ENCODE data around the gene CYSTM1.

CYSTM1 gene

DNA sequence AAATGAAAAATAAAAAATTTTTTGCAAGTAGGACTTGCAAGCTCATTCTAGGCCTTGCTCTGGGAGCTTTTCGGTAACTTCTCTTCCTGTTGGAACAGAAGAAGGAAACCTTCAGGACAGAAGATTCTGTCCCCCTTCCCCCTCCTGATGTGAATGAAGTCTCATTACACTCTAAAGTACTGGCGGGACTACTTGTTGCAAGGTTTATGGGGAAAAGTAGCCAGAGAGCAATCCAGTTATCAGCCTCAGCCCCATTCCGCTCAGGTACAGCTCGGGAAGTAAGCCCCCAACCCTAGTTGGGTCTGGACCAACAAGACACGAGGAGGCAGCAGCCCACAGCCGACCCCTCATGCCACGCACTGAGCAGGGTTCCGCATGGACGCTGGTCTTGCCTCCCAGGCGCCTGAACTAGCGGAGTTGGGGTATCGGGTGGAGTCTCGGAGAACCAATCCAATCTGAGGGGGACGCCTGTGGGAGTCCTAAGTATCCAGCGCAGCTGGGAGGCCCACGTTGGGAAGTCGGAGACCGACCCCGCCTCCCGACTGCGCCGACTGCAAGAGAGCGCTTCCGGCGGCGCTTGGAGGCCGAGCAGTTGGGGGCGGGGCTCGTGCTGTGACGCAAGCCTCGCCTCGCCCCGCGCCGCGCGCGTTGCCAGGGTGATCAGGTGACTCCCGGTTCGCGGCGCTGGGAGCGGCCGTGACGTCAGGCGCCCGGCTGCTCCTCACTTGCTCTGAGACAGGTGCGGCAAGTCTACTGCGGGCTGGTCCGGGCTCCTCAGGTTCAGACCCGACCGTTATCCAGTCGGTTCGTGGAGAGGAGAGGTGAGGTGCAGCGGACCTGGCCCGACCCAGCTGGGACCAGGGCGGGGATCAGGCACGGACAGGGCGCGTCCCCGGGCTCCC, at the start of gene CYSTM1:
Gene CYSTM1, plus strand, starts transcription at position 724 of the 902 bp plus-strand sequence. CDS start 19,278 bp downstream, outside the sequence.
- DNase-seq (ENCODE audit: low read depth in 3 of 3, low spot score in 1 of 3), result peak; percentile 83 to 92 (median 91)

DNA sequence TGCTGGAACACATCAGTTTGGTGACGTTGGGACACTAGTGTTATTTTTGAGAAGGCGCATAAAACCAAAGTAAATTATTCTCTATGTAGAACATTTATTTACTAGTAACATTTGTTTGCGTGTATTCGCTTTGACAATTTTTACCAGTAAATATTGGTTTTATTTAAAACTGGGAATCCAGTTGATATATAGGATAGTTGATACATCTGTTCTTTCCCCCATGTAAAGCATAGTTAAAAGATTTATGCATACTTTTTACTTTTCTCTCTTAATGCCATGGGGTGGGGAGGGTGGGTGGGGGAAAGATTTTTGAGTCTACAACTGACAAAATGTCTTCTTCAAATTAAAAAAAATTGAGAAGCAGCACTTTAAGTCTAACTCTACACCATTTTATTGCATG, 49.4 kb upstream of the CYSTM1 start, which contains the start of gene IGIP:
Gene IGIP, plus strand, starts transcription at position 301 of the 400 bp plus-strand sequence. CDS start 2,540 bp downstream, outside the sequence.
- DNase-seq (ENCODE audit: low read depth in 3 of 3, low spot score in 1 of 3), result no peak

GRCh38 chr5:140126315-140127012, 48.5 kb upstream of the CYSTM1 start:
- no peak for DNase-seq (ENCODE audit: low read depth in 3 of 3, low spot score in 1 of 3)

GRCh38 chr5:140128376-140128775, 46.6 kb upstream of the CYSTM1 start:
- no peak for DNase-seq (ENCODE audit: low read depth in 3 of 3, low spot score in 1 of 3)

DNA sequence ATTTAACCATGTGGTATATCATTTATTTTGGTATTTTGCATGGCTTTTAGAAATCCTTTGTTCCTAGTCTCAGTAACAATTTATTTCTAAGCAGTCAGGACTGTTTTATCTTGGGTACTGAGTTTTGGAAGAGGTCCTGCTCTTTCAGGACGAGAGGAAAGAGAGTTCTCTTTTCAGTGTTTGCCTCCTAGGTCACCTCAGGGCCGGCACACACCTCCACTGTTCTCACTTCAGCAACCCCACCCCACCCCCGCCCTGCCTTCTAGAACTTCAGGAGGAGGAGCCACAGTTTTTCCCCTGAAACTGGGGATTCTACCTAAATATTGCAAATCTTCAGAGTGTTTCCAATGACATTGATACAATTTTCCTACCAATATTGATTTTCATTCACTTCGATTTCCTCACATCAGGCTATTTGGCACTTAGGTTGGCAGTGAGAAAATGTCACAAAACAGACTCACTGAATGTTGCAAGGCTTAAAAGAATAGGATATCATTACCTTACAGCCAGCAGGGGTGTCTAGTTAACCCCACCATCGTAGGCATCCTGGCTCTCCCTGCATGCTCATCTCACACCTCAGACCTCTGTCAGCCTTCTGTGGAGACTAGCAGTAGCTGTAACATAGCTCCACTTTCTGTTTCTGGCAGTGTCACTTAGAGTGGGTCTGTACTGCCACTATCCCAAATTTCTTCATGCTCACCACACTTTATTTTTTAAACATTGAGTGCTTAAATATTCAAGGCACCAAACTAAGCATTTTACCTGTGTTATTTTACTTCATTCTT, 43.8 kb upstream of the CYSTM1 start:
- DNase-seq (ENCODE audit: low read depth in 3 of 3, low spot score in 1 of 3), result no peak

- no peak for DNase-seq (ENCODE audit: low read depth in 3 of 3, low spot score in 1 of 3)
These were observed 43.0 kb upstream of the CYSTM1 start for GRCh38 chr5:140131967-140132409.

GRCh38 chr5:140133514-140134167, 41.3 kb upstream of the CYSTM1 start:
- no peak for DNase-seq (ENCODE audit: low read depth in 3 of 3, low spot score in 1 of 3)

DNA sequence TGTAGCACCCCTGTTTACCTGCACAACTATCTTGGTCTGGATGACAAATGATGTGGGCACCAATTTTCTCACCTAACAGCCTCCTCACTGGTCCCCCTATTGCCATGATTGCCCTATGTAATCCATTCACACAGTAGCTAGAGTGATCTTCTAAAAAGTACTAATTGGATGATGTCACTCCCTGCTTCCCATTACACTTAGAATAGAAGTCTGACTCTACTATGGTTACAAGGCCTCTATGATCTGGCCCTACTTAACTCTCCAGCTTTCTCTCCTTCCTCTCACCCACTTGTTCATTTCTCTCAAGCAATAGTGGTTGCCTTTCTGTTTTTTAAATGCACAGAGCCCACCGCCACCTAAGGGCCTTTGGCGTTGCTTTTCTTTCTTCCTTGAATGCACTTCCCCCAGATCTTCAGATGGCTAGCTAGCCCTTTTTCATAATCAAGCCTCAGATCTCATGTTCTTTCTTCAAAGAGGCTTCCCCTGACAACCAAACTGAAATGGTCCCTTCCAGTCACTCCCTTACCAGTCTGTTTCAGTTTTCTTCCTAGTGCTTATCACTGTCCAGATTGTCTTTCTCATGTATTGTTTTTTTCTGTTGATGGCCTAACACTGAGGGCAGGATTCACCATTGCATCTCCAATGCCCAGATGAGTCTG, 40.6 kb upstream of the CYSTM1 start:
- no peak for DNase-seq (ENCODE audit: low read depth in 3 of 3, low spot score in 1 of 3)

DNA sequence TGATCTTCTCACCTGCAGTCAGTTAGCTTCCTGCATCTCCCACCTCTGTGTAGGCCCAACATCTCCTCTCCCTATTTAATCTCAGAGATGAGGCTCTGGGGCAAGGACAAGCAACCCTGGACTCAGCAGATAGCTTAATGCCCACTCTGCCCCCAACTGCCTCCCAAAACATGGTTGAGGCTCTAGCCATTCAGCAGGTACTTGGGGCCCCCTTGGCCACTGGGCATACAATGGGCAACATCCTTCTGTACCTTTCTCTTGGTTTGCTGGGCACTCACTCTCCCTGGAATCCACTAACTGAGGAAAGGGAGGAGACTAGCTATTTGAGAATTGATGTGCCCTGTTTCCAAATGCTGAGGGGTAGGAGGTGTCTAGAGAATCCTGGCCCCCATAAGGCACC, 39.9 kb upstream of the CYSTM1 start:
- no peak for DNase-seq (ENCODE audit: low read depth in 3 of 3, low spot score in 1 of 3)

- no peak for DNase-seq (ENCODE audit: low read depth in 3 of 3, low spot score in 1 of 3)
These were observed 38.4 kb upstream of the CYSTM1 start for GRCh38 chr5:140136624-140137023.

- no peak for DNase-seq (ENCODE audit: low read depth in 3 of 3, low spot score in 1 of 3)
These were observed 34.6 kb upstream of the CYSTM1 start for GRCh38 chr5:140140435-140140834.

DNA sequence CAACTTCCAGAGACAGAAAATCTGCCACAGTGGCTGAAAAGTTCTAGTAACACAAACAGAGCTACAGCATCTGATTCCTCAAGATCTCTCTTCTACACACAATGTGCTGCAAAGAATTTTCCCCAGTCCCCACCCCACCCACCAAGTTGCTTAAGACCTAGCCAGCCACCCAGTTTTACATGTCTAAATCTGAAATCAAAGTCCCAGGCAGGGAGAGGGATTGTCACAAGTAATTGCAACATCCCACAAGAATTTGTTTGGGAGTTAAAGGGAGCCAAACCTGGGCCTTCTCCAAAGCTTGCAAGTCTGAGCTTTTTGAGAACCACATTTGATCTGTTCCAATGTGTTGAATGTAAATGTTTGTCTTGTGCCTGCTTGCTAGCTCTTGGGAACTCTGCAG, 33.7 kb upstream of the CYSTM1 start:
- DNase-seq (ENCODE audit: low read depth in 3 of 3, low spot score in 1 of 3), result no peak

GRCh38 chr5:140142246-140142645, 32.7 kb upstream of the CYSTM1 start:
- DNase-seq (ENCODE audit: low read depth in 3 of 3, low spot score in 1 of 3), result no peak

DNA sequence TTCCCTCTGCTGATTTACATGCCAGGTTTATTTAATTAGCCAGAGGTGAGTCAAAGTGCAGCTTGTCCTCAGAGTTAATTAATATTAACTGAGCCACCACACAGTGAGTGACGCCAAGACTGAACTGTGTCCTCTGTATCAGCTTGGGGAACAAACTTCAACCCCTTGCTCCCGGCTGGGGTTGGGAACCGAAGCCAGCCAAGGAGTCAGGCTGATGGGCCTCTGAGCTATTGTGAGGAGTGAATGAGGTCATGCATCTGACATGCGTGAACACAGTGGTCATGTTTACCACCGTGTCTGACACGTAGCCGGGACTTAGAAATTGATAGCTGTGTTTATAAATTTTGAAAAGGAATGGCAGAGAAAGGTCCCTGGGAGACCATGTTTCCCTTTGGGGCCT, 32.1 kb upstream of the CYSTM1 start:
- DNase-seq (ENCODE audit: low read depth in 3 of 3, low spot score in 1 of 3), result no peak

DNA sequence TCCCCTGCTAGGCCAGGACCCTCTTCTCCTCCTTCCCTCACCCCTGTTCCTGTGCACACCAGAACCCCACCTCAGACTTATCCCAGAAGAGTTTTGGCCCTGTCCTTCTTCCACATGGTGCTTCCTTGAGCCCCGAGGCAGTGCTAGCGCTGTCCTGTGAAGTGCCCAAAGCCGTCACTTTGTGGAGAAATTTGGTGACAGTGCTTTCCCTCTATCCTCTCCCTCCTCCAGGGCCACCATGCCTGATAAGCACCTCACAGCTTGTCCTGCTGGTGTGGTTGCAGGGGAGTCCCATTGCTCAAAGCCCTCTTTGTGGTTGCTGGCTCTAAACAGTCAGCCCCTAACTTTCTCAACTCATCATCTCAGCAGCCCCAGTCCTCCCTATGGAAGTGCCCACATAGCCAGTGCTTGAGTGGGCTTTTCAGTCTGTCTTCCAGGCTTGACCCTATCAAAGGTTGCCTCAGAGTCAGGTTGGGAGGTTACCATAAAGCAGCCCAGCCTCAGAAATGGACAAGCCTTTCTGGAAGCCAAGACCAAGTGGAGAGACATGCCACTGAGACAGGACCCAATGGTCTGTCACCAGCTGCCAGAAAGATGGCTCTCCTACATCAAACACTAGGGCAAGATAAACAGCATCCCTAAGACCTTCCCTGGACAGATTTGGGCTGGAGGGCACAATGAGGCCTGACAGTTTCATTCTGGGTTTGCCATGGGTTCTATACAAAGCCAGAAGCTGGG, 31.3 kb upstream of the CYSTM1 start:
- DNase-seq (ENCODE audit: low read depth in 3 of 3, low spot score in 1 of 3), result no peak

- DNase-seq (ENCODE audit: low read depth in 3 of 3, low spot score in 1 of 3), result no peak
These were observed 29.7 kb upstream of the CYSTM1 start for GRCh38 chr5:140145256-140145655.

- DNase-seq (ENCODE audit: low read depth in 3 of 3, low spot score in 1 of 3), result peak in 2 of 3 donors; percentile 27 to 36
These were observed 29.0 kb upstream of the CYSTM1 start for GRCh38 chr5:140145818-140146522.

DNA sequence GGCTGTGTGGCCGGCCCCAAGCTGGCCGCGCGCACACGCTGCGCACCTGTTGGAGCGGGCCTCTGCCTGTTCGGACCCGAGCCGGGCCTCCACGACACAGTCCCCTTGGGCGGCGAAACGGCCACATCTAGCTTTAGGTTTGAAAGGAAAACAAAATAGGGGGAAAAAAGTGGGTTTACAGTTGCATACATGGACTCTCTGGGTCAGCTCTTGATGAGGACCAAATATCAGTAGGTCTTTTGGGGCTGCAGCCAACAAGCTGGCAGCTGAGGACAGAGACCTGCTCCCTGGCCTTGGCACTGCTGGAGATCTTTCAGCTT, 28.5 kb upstream of the CYSTM1 start:
- DNase-seq (ENCODE audit: low read depth in 3 of 3, low spot score in 1 of 3), result no peak

DNA sequence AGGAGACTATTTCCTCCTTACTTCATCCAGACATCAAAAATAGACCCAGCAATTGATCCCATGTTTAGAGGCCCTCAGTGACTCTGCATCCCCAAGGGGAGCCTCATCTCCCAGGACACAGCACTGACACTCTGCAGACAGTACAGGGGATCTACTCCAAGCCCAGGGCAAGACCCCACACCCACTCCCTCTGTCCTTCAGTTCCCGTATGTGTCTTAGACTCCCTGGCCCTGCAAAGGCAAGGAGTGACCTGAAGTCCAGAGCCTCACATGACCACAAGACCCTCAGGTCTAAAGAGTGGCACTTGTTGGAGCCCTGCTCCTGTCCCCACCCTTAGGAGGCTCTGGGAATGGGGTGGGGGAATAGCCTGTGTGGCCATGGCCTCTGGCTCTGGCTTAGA, 27.5 kb upstream of the CYSTM1 start:
- DNase-seq (ENCODE audit: low read depth in 3 of 3, low spot score in 1 of 3), result no peak
